ENCODE results near the gene PNPLA5.

GRCh38 chr22:43860126-43860525 is 31.7 kb downstream of the PNPLA5 start:
- TF ChIP-seq CTCF (conservative IDR thresholded peaks at IDR 0.05) (no peak), EZH2 (IDR thresholded peaks at IDR 0.05; ENCODE audit: low read depth) (no peak)
